ENCODE measurements around the gene TCAF2.
"Not testable (repeated sequence)": the region's sequence is repeated elsewhere in the genome, so short reads cannot be mapped to it uniquely, and the experiment has no call there.

Gene TCAF2

DNA sequence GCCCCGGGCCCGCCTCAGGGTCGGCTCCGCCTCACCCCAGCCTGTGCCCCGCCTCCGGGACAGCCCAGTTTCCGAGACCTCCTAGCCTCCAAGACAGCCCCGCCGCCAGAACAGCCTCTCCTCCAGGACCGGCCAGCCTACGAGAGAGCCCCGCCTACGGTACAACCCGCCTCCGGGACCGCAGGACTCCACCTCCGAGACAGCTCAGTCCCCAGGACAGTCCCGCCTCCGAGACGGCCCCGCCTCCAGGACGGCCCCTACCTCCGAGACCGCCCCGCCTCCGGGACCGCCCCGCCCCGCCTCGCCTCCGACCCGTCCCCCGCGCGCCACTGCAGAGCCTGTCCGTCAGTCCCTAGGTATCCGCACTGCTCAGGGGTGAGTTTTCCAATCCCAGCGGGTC is at the start of gene TCAF2:
TCAF2 (plus strand) TSS at position 329 of the 400 bp plus-strand sequence.
- not testable (repeated sequence) for DNase-seq (ENCODE audit: low spot score)

DNA sequence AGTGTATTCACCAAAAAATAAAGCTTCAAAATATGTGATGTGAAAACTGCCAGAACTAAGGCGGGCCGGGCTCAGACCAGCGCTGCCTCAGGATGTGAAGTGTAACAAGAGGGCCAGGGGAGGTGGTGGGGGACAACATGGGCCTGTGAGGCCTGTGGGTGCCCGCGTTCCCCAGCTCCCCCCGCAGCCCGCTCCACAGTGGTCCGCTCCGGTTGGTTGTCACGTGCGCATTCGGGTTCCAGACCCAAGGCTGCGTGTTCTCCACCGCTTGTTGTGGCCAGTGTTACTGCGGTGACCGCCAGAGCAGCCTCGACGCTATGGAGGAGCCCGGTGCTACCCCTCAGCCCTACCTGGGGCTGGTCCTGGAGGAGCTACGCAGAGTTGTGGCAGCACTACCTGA is 49.3 kb upstream of the TCAF2 start, which contains the start of gene CTAGE15:
CTAGE15 (plus strand) TSS at position 301 of the 400 bp plus-strand sequence; CDS start at position 318, 17 bp downstream.
- not testable (repeated sequence) for DNase-seq (ENCODE audit: low spot score)

DNA sequence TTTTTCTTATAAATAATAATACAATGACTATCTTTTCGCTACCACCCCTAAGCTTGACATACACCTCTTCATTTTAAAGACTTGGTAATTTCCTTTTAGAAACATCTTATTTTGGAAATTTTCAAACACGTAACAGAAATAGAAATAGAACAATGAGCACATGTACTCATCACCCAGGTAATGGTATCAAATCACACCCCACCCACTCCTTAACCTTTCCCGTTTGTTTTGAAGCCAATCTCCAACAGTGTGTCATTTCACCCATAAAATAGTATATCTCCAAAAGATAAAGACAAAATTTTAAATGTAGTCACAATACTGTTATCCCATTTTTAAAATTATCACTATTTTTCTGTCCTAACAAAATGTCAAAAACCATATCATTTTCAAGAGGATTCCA is 32.6 kb upstream of the TCAF2 start:
- not testable (repeated sequence) for DNase-seq (ENCODE audit: low spot score)

DNA sequence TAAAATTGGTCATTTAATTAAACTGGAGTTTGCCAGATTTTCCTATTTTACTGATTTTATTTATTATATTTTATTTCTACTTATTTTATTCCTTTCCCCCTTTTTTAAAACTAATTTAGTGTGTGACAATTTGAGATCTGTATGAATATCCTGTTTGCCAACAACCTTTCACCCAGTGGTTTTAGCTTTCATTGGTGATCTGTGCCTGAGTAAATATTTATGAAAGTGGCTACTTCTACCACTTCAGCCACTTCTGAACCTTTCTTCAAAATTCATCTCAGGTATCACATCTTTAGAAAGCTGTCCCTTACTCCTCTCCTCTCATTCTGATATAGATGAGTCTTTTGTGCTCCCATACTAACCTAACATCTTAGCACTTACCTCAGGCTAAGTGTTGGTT is 30.9 kb upstream of the TCAF2 start:
- not testable (repeated sequence) for DNase-seq (ENCODE audit: low spot score)

DNA sequence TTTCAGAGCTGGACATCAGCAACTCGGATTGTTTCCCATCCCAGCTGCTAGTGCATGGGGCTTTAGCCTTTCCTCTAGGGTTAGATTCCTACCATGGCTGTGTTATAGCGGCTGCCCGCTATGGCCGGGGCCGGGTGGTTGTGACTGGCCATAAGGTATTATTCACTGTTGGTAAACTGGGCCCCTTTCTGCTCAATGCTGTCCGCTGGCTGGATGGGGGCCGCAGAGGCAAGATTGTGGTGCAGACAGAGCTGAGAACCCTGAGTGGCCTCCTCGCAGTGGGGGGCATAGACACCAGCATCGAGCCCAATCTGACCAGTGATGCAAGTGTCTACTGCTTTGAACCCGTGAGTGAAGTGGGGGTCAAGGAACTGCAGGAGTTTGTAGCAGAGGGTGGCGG is 22.7 kb upstream of the TCAF2 start:
- not testable (repeated sequence) for DNase-seq (ENCODE audit: low spot score)

DNA sequence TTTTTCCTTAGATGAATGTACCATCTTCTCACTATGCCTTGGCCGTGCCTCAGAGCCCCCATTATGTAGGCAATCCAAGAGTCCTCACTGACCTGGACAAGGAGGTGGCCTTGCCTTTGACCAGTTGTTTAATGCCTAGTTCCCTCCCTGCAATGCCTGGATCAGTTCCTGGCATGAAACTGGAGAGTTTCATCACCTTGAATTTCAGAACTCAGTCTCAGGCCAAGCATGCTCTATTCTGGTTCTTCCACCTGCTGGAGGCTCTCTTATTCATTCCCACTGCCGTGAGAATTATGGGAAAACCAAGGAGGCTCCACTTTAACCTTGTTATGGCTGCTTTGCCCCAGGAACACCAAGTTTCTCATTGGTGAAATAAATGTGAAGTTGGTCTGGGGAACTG is 17.2 kb upstream of the TCAF2 start:
- not testable (repeated sequence) for DNase-seq (ENCODE audit: low spot score)

DNA sequence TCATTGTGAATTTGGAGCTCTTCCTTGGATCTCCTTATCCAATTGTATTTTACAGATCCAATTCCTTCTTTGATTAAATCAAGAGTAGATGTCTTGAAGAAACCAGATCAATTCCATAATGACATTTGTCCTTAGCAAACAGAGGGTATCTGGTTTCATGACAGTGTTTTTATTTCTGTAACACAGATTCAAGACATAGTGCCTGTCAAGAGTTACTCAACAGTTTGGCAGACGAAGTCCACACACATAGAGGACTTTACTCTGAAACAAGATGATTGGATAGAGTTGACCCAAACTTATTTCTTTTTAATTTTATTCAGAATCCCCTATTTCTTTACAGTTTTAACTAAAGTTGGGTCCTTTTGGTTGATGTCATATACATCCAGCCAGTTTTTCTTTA is 14.7 kb upstream of the TCAF2 start:
- not testable (repeated sequence) for DNase-seq (ENCODE audit: low spot score)

DNA sequence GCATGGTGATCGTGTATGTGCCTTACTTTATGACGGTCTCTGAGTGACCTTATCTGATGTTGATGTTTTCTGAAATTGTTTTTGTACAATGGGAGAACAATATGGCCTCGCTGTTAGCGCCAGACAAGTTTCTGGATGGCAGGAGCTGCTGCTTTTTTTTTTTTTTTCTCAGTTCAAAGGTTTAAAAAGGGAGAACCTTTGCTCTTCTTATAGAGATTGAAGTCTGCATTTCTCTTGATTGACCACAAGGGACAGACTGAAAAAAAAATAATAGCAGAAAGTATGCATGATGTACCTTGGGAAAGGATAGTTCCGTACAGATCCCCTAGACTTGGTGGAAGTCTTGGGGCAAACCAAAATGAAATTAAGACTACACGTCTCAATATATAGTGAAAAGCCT is 5.2 kb upstream of the TCAF2 start:
- DNase-seq (ENCODE audit: low spot score): not testable (repeated sequence)

DNA sequence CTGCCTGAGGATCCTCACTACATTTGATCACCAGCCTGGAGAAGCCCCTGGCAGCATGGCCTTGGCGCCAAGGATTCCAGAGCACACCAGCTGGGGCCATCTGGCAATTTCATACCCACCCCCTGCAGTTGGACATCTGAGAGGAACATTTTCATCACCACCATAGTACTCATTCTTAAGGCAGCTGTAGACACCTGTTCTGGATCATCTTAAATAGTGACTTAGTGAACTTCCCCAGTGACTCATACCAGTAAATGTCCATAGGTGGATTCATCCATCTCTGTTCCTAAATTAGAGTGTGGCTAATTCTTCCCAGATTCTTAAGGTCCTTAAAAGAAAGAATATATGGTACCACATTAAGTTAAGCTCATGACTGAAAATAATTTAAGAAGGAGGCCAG is 3.6 kb upstream of the TCAF2 start:
- DNase-seq (ENCODE audit: low spot score): not testable (repeated sequence)

DNA sequence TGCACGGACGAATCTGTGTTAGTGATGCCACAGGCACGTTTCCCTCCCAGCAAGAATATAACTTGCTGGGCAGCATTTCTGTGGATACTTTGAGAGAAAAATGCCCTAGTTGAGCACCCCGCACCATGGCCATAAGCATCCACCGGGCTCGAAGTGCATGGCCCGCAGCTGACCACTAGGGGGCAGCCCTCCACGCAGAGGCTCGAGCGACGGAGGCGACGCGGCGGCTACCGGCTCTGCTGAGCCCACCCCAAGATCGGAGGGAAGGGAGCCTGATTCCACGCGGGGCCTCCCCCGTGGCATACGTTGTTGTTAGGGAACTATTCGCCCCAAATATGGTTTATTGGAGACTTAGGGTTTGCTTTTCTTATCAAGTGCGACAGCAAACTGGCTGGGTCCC is 716 bp upstream of the TCAF2 start:
- DNase-seq (ENCODE audit: low spot score): not testable (repeated sequence)

DNA sequence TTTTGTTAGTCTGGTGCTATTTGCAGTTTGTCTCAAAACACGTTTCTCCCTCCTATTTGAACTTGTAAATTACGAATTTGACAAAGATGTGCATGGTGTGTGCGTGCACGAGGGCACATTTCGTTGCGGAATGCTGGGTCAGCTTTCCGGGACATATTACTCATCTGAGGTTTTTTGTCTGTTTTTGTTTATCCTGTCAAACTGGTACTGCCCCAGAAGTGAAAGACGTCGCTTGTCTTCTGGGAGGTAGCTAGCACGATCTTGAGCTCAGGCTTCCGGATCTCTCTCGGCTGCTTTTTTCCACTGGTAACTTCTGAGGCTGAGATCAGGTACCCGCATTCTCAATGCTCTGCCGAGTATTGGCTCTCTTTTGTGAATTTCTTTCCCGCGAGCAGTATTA is 401 bp downstream of the TCAF2 start:
- not testable (repeated sequence) for DNase-seq (ENCODE audit: low spot score)

DNA sequence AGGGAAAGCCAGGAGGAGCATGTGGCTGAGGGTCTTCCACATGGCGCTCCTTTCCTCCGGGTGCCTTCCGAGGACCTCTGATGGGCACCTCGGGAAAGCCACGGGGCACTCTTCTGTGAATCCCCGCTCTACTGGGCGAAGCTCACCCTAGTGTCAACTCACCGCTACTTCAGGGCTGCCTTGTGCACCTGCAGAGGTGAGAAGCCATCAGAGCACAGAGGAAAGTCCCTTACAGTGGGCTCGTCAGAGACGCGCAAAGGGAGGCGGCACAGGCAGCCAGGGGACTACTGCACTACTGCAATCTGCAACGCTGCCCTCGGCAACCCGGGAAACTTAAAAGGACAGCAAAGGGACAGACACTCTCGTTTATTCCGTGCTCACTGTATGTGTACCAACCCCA is 1.4 kb downstream of the TCAF2 start:
- DNase-seq (ENCODE audit: low spot score): not testable (repeated sequence)

DNA sequence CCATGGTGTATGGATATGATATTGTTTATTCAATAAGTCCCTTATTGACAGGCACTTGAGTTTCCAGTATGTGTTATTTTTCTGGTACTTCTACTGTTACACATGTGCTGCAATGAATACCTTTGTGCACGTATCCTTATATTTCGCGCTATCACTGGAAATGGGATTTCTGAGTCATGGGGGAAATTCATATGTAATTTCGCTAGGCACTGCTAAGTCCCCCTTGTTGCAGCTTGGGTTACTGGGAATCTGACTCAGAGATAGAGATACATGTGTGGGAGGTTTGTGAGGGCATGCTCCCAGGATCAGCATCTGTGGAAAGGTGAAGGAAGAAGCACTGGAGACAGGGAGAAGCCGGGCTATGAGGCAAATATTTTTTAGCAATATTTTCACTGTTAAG is 9.9 kb downstream of the TCAF2 start:
- DNase-seq (ENCODE audit: low spot score): not testable (repeated sequence)

DNA sequence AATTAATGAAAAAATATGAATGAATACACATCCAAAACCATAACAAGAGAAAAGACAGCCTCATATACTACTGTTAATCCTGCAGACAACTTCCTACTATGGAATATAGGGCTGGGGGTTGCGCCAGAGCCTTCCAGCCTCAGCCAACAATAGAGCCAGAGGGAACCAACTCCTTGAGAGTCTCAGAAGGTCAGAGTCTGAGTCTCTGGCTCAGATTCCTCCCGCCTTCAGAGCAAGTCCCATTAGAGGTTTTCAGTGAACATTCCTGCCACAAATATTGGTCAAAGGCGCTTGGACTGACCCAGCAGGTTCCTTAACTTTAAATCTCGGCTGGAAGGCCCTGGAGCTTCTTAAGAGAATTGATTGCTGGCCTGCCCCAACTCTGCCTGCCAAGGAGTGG is 11.7 kb downstream of the TCAF2 start:
- not testable (repeated sequence) for DNase-seq (ENCODE audit: low spot score)

DNA sequence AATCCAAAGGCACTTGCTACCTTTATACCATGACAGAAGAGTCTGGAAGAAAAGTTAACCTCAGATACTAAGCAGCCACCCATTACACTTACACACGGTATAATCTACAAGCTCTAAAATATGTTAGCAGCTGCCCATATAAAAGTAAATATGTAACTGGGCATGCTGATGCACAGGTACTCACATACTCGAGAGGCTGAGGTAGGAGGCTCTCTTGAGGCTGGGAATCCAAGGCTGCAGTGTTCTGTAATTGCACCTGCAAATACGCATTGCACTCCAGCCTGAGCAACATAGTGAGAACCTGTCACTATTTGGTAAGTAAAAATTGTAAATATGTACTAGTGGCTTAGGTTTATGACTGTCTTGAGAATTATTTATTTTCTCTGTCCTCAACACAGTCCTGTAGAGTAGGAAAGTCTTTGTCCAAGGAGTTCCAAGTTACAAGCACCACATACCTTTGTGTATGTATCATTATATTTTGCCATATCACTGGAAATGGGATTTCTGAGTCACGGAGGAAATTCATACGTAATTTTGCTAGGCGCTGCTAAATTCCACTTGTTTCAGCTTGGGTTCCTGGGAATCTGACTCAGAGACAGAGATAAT is 12.3 kb downstream of the TCAF2 start:
- not testable (repeated sequence) for DNase-seq (ENCODE audit: low spot score)

DNA sequence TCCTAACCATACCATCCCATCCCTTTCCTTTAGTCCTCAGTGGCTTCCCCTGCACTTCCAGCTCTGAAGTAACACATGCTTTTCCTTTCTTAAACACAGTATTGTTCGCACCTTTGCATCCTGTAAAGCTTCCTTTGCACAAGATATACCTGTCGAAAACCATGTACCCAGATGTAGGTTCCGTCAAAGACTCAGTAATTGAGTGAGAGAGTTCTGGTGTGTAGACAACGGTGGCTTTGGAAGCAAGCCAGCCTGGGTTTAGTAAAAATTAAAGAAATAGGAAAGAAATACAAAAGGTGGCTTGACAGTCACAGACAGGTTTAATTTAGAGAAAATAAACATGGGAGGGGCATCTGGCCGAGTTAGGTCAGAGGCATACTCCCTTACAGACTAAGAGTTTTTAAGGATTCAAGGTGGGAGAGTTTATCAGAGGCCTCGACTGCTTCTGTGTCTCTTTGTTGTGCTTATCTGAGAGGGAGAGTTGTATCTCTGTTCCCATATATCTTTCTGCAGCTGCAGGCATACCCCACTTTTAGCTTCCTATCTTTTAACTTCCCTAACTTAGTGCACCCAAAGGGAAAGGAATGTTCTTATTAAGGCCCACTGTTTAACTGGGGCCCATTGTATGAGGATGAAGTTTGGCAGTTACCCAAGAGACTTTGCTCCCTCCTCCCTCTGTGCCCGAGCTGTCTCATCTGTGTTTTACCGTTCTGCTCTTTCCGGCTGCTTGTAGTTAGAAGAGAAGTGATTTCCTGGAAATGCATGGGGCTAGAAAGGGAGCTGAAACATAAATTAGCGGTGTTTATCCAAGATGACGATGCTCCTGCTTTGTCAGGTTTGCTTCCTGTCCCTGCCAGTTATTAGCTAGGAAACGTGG is 14.8 kb downstream of the TCAF2 start:
- not testable (repeated sequence) for DNase-seq (ENCODE audit: low spot score)

DNA sequence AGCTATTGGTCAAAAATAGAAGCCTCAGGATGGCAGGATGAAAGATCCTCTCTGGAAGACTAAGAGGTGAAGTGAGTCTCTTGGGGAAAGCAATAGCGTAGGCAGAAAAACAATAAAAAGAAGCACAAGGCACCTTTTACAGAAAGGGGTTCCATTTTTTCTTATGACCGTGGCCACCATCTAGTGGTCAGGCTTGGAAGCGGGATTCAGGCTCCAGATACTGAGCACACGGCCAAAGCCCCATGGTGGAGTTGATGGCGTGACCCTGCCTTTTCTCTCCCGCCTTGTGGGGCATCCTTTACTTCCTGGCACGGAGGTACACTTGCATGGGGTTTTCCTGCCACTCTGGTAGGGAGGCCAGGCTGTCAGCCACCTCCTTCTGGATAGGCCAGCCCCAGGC is 18.6 kb downstream of the TCAF2 start:
- DNase-seq (ENCODE audit: low spot score): not testable (repeated sequence)

DNA sequence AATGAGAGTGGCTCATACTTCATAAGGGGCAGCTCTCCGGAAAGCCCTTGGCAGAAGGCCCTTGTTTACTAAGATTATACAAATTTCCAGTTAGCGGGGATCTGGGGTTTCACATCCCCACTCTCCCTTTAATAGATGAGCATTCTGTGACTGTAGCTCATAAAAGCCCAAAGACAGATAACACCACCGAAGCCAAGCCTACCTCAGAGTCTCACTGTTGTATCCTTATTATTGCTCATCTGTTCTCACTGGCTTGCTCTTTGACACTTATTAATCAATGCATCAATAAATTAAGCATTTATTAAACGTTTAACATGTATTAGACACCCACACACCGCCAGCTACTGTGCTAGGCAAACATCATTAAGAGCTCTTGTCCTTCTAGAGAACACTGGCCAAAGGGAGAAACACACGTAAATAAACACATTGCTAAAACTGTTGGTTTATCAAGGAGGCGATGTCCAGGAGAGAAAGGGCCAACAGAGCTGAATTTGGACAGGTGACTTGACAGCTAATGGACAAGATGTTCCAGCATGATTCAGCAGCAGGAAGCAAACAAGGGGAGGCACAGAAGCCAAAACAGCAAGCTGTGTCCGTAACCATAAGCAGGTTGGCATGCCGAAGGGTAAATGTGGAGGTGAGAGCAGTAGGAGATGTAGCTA is 19.9 kb downstream of the TCAF2 start:
- not testable (repeated sequence) for DNase-seq (ENCODE audit: low spot score)

DNA sequence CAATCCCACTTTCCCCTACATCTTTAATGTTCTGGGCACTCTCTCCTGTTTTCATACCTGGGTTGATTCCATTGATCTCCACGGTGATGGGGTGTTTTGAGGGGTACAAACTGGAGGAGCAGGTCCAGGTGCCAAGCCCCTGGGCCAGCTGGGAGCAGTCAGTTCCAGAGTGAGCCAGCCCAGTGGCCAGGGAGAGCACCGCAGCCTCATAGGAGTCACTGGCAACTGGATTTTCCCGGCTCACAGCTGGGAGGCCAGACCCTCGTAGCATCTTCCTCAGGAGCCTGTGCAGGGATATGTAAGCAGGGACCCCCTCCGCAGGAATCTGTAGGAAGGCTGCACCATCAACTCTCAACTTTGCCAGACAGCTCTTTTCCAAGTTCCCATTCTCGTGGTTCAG is 25.8 kb downstream of the TCAF2 start:
- DNase-seq (ENCODE audit: low spot score): not testable (repeated sequence)

DNA sequence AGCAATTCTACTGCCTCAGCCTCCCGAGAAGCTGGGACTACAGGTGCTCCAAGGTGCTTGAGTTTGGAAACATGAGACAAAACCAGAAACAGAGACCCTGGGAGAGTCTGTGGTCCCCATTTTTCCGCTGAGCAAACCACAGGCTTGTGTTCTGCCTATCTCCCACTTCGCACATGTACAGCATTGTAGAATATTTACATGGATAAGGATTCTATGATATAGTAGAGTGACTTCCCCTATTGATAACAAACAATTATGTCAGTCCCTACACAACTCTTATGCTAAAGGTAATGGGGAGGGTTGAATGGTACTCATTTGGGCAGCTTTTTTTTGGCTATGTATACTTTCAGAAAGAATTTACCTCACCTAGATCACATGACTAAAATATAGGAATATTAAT is 29.1 kb downstream of the TCAF2 start:
- not testable (repeated sequence) for DNase-seq (ENCODE audit: low spot score)

DNA sequence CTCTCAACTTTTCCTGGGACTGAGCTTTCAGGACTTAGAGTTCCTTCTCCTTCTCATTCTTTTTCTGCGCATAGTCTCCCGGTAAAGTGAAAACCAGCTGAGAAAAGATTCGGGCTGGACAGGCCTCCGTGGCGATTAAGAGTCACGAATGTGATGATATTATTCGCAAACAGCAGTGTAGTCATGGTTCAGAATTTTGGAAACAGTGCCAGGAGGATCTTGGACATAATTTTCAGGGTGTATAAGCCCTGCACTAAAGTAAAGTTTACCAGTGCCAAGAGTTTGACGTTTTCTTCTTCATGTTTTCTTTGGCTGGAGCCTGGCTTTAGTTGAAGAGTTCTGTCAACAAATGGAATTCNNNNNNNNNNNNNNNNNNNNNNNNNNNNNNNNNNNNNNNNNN is 29.7 kb downstream of the TCAF2 start:
- not testable (repeated sequence) for DNase-seq (ENCODE audit: low spot score)
